HepG2 (cell line): Measurements from ENCODE around the gene LYSET. TPM values are rescaled to one million over a fixed set of nuclear protein-coding genes. Genes with fewer than 3 reads are reported as not detected.

Source experiments
- CEBPG ChIP-seq: IDR thresholded peaks from 2 replicates; pipeline ENCODE4 v1.6.1; 2016
- KDM3A ChIP-seq: IDR thresholded peaks from 2 replicates; pipeline ENCODE4 v1.6.1; 2018; ENCODE audit warnings: low read depth, missing compliant biosample characterization
- KDM6A ChIP-seq: IDR thresholded peaks from 2 replicates; pipeline ENCODE4 v1.6.1; 2016; ENCODE audit warnings: low read depth
- KLF9 ChIP-seq: IDR thresholded peaks from 2 replicates; pipeline ENCODE4 v1.6.1; 2016; ENCODE audit warnings: low read depth
- NR2F1 ChIP-seq, 2 experiments: fragments of 450-650 bp in 1 of 2; formaldehyde crosslinking in 1 of 2; IDR thresholded peaks; 2 replicates each; pipeline versions ENCODE4 v1.5.0 to v1.6.1; 2016 to 2020; ENCODE audit warnings: mild to moderate bottlenecking in 1 of 2, missing compliant biosample characterization in 1 of 2, missing genetic modification reagents in 1 of 2, moderate library complexity in 1 of 2
- PAXIP1 ChIP-seq: sonication (generic); formaldehyde crosslinking; conservative IDR thresholded peaks from 2 replicates; pipeline ENCODE4 v1.4.0; 2020; ENCODE audit warnings: mild to moderate bottlenecking, missing genetic modification reagents, moderate library complexity
- RXRA ChIP-seq: sonication (generic); formaldehyde crosslinking; IDR thresholded peaks from 2 replicates; pipeline ENCODE4 v1.5.1; 2020; ENCODE audit warnings: missing genetic modification reagents
- SIX1 ChIP-seq: sonication (generic); formaldehyde crosslinking; IDR thresholded peaks from 2 replicates; pipeline ENCODE4 v1.4.0; 2020; ENCODE audit warnings: missing genetic modification reagents, borderline replicate concordance
- TAF1 ChIP-seq: sonication (generic); formaldehyde crosslinking; IDR thresholded peaks from 2 replicates; pipeline ENCODE4 v1.4.0; 2020; ENCODE audit warnings: missing genetic modification reagents
- YEATS4 ChIP-seq: sonication (generic); formaldehyde crosslinking; IDR thresholded peaks from 2 replicates; pipeline ENCODE4 v1.4.0; 2020; ENCODE audit warnings: missing genetic modification reagents, borderline replicate concordance
- ZBED4 ChIP-seq: sonication (generic); formaldehyde crosslinking; IDR thresholded peaks from 2 replicates; pipeline ENCODE4 v1.4.0; 2020; ENCODE audit warnings: missing genetic modification reagents, borderline replicate concordance
- ZFY ChIP-seq: sonication (generic); formaldehyde crosslinking; IDR thresholded peaks from 2 replicates; pipeline ENCODE4 v1.4.0; 2020; ENCODE audit warnings: missing genetic modification reagents
- ZGPAT ChIP-seq: IDR thresholded peaks from 2 replicates; pipeline ENCODE4 v1.6.1; 2016; ENCODE audit warnings: mild to moderate bottlenecking
- ZNF256 ChIP-seq: sonication (generic); formaldehyde crosslinking; conservative IDR thresholded peaks from 2 replicates; pipeline ENCODE4 v1.4.0; 2020; ENCODE audit warnings: missing genetic modification reagents
- ZNF335 ChIP-seq: sonication (generic); formaldehyde crosslinking; IDR thresholded peaks from 2 replicates; pipeline ENCODE4 v1.4.0; 2020; ENCODE audit warnings: missing genetic modification reagents
- ZNF432 ChIP-seq: sonication (generic); formaldehyde crosslinking; IDR thresholded peaks from 2 replicates; pipeline ENCODE4 v1.5.0; 2020; ENCODE audit warnings: missing genetic modification reagents, mild to moderate bottlenecking, borderline replicate concordance
- ZNF441 ChIP-seq: sonication (generic); formaldehyde crosslinking; IDR thresholded peaks from 2 replicates; pipeline ENCODE4 v1.7.0; 2021; ENCODE audit warnings: missing genetic modification reagents, borderline replicate concordance
- ZSCAN9 ChIP-seq: IDR thresholded peaks from 2 replicates; pipeline ENCODE4 v1.6.1; 2016; ENCODE audit warnings: borderline replicate concordance
- polyA plus RNA-seq, 8 experiments: library from polyadenylated mRNA; depleted of rRNA in 3 of 8; stranded (reverse) in 7 of 8; unstranded in 1 of 8; fragments of >200 nt; fragmentation: Illumina TruSeq in 4 of 8; extraction: Trizol in 4 of 8; gene quantifications; 2 replicates each; pipeline versions ENCODE4 v1.2.1 to v1.2.3, GENCODE V29; 2011 to 2016; ENCODE audit warnings: low read depth in 4 of 8, missing spikeins in 1 of 8, mixed read lengths in 1 of 8; ENCODE audit not compliant: insufficient read depth in 1 of 8
- total RNA-seq, 5 experiments: library from RNA; depleted of rRNA; stranded (reverse); fragments of >200 nt; fragmentation: Illumina TruSeq; extraction: Trizol; gene quantifications; 2 replicates each; pipeline ENCODE4 v1.2.3, GENCODE V29; 2016; ENCODE audit warnings: low read depth in 1 of 5

LYSET gene
- total and polyA plus RNA-seq, 2 of the 13 experiments (the other 11 are each of a cell fraction or from before 2014, with no cell fraction given) = 19.1 to 36.6 TPM

- TF ChIP-seq NR2F1 (CRISPR knock-in tag; IDR thresholded peaks at IDR 0.05) (0 out of 4 replicates have a peak, but pooled peaks of 1 of the 2 experiments have one; percentile 9), RXRA (CRISPR knock-in tag) (0 out of 2 replicates have a peak, but pooled peaks have one; percentile 26), TAF1 (CRISPR knock-in tag) (peak; percentile 18; the same call in 1 of the 2 replicates), YEATS4 (CRISPR knock-in tag) (peak; percentile 18; the same call in 1 of the 2 replicates), ZNF432 (CRISPR knock-in tag) (peak; percentile 97), SIX1 (CRISPR knock-in tag) (peak; percentile 59; the same call in 1 of the 2 replicates), ZSCAN9 (CRISPR knock-in tag) (peak; percentile 51; the same call in 1 of the 2 replicates), ZNF256 (CRISPR knock-in tag) (peak; percentile 96), ZGPAT (CRISPR knock-in tag) (peak; percentile 66; the same call in 1 of the 2 replicates), ZNF441 (CRISPR knock-in tag) (peak; percentile 82), PAXIP1 (peak; percentile 64), CEBPG (peak; percentile 69), ZBED4 (CRISPR knock-in tag) (0 out of 2 replicates have a peak, but pooled peaks have one; percentile 29), ZNF335 (peak; percentile 59; the same call in 1 of the 2 replicates), KDM6A (0 out of 2 replicates have a peak, but pooled peaks have one; percentile 31), KLF9 (CRISPR knock-in tag) (0 out of 2 replicates have a peak, but pooled peaks have one; percentile 40), ZFY (peak; percentile 57), KDM3A (CRISPR knock-in tag) (0 out of 2 replicates have a peak, but pooled peaks have one; percentile 35)
Observed at GRCh38 chr14:93165271-93166265, 19.5 kb upstream of the LYSET start (continued).
